ENCODE results near the gene LILRA5. TPM values are rescaled to one million over a fixed set of nuclear protein-coding genes. Genes with fewer than 3 reads are reported as not detected.

The LILRA5 gene
- total and polyA plus RNA-seq, 2 of the 4 experiments (the other 2 are of a cell fraction), result not detected

GRCh38 chr19:54268936-54269335 is 44.0 kb downstream of the LILRA5 start:
- no peak for ATAC-seq (ENCODE audit: low read depth)
- no CpG with 5 or more reads among the region's 2 CpGs for WGBS, 2 experiments (ENCODE audit: extremely low coverage in 2 of 2, insufficient read length in 1 of 2)
- H3K23ac ChIP-seq (ENCODE audit: low read depth, low read length), result no peak overlapping the region
- intact Hi-C loops (cut with micrococcal nuclease) (no loop called here), dilution Hi-C loops (cut with HindIII; ENCODE audit: low sequenced_read_pairs, unreplicated experiment) (no loop called here), in situ Hi-C loops (cut with MboI; ENCODE audit: low sequenced_read_pairs) (no loop called here)
- H3K4me3 ChIP-seq (ENCODE audit: insufficient read depth, low read depth, low read length), result no peak overlapping the region
- ChIA-PET POLR2A (ENCODE audit: unreplicated experiment) (no interaction called here), CTCF (no interaction called here)
- no peak overlapping the region for H2AFZ ChIP-seq (replicated peaks; ENCODE audit: low read length, poor library complexity)
- H3K9me3 ChIP-seq (ENCODE audit: control insufficient read depth, insufficient read depth, low read length), result no peaks in the 10 kb centered on the region
- no peak overlapping the region for H4K8ac ChIP-seq (ENCODE audit: low read depth in 2 of 2, low read length in 2 of 2)
- no peak overlapping the region for H3K56ac ChIP-seq (ENCODE audit: extremely low read depth, insufficient read depth, low read length)
- no peak overlapping the region for H2BK120ac ChIP-seq (ENCODE audit: low read depth, low read length)
- no peak overlapping the region for H3K27ac ChIP-seq (ENCODE audit: insufficient read depth, low read length)
- H2BK15ac ChIP-seq (ENCODE audit: low read depth, low read length), result no peak overlapping the region
- no peak overlapping the region for H3K4me2 ChIP-seq (ENCODE audit: low read depth, low read length)
- H3K36me3 ChIP-seq (ENCODE audit: control insufficient read depth, insufficient read depth, low read length), result no peaks in the 10 kb centered on the region
- no peak overlapping the region for H2BK5ac ChIP-seq (ENCODE audit: low read depth, low read length, poor library complexity, severe bottlenecking)
- TF ChIP-seq RAD21 (IDR thresholded peaks at IDR 0.05; ENCODE audit: low read length), result no peak
- TF ChIP-seq, protein P1, sequence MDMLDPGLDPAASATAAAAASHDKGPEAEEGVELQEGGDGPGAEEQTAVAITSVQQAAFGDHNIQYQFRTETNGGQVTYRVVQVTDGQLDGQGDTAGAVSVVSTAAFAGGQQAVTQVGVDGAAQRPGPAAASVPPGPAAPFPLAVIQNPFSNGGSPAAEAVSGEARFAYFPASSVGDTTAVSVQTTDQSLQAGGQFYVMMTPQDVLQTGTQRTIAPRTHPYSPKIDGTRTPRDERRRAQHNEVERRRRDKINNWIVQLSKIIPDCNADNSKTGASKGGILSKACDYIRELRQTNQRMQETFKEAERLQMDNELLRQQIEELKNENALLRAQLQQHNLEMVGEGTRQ (IDR thresholded peaks at IDR 0.05; ENCODE audit: low read depth, low read length), result no peak
- TF ChIP-seq CEBPB (IDR thresholded peaks at IDR 0.05; ENCODE audit: low read depth, low read length), result no peak
- TF ChIP-seq CTCF (conservative IDR thresholded peaks at IDR 0.05; ENCODE audit: low read depth, low read length), result no peak
- H4K5ac ChIP-seq (ENCODE audit: low read depth, low read length), result no peak overlapping the region
- H3K4ac ChIP-seq (ENCODE audit: low read depth, low read length), result no peak overlapping the region
- H3K27me3 ChIP-seq (ENCODE audit: control insufficient read depth, insufficient read depth, low read length), result no peaks in the 10 kb centered on the region
- H2AK9ac ChIP-seq (replicated peaks; ENCODE audit: low read depth, low read length, poor library complexity), result no peak overlapping the region
- DNase-seq, result no peak
- H3K9ac ChIP-seq (ENCODE audit: low read depth, low read length), result no peak overlapping the region
- no peaks in the 10 kb centered on the region for H3K9me1 ChIP-seq (ENCODE audit: insufficient read depth, low read length)
- H3K18ac ChIP-seq (ENCODE audit: low read depth, low read length), result no peak overlapping the region
- no peaks in the 10 kb centered on the region for H3K4me1 ChIP-seq (ENCODE audit: control insufficient read depth, insufficient read depth, low read length)
- H3K14ac ChIP-seq (replicated peaks; ENCODE audit: low read depth, low read length), result no peak overlapping the region
- no peak overlapping the region for H2BK20ac ChIP-seq (ENCODE audit: low read depth, low read length)
- no peak overlapping the region for H4K91ac ChIP-seq (ENCODE audit: insufficient read depth, low read depth, low read length)
- no peak overlapping the region for H2AK5ac ChIP-seq (ENCODE audit: low read depth, low read length)
- H4K20me1 ChIP-seq (ENCODE audit: insufficient read depth, low read length), result no peaks in the 10 kb centered on the region
- no peaks in the 10 kb centered on the region for H3K79me1 ChIP-seq (ENCODE audit: low read depth in 1 of 2, low read length in 2 of 2)
- BruUV-seq (replicated peaks), result no TSS peak

Data from IMR-90 (cell line).